ENCODE measurements around the gene RIN3.
"Not testable (repeated sequence)": the region's sequence is repeated elsewhere in the genome, so short reads cannot be mapped to it uniquely, and the experiment has no call there.

Gene RIN3

DNA sequence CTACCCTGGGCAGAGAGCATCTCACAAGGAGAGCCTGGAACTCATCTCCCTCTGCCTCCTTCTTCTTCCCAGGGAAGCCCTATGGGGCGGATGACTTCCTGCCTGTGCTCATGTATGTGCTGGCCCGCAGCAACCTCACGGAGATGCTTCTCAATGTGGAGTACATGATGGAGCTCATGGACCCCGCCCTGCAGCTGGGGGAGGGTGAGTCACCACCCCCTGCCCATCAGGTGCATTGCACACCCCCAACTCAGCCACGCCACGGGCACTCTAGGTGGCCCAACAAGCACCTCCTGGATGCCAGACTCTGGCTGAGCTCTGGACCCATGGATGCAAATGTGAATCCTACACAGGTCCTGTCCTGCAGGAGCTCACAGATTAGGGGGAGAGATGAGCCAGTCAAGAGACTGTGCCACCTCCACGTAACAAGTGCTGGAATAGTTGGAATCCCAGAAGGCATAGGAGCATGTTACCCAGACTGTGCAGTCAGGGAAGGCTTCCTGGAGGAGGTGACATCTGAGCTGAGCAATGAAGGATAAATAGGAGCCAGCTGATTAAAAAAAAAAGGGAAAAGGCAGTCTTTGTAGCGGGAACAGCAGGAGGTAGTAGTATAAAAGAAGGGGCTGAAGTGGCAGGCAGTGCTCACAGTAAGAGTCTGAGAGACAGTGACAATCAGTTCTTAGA is 163.0 kb downstream of the RIN3 start:
- DNase-seq, result no peak

DNA sequence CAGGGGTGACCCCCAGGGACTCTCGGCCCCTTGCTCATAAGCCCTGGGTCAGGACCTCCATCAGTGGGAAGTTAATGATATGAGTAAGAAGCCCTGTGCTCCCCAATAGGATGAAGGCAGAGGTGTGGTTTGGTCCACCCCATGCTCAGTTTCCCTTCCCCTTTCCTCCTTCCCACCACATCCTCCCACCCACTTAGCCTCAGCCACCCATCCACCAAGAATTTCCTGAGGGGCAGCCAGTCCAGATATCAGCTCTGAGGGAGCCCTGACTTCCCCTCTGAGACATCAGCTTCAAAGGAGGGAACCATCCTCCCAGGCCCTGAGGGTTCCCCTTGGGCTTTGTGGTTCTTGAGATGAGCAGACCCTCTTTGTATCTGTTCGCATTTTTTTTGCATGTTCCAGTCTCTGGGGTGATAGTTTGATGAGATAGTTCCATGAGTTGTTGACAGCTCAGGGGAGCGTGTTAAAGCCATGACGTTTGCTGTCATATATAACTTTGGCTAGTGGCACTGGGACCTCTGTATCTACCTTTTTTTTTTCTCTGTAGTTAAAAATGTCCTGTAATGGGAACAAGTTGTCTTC is 163.6 kb downstream of the RIN3 start:
- DNase-seq, result no peak

DNA sequence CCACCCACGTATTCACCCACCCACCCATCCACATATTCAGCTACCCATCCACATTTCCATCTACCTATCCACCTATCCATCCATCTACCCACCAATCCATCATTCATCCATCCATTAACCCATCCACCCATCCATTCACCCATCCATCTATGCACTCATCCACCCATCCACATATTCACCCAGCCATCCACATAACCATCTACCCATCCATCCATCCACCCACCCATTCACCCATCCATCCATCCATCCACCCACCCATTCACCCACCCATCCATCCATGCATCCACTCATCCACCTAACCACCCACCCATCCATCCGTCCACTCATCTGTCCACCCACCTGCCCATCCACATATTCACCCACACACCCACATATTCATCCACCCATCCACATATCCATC is 164.4 kb downstream of the RIN3 start:
- no peak for DNase-seq

DNA sequence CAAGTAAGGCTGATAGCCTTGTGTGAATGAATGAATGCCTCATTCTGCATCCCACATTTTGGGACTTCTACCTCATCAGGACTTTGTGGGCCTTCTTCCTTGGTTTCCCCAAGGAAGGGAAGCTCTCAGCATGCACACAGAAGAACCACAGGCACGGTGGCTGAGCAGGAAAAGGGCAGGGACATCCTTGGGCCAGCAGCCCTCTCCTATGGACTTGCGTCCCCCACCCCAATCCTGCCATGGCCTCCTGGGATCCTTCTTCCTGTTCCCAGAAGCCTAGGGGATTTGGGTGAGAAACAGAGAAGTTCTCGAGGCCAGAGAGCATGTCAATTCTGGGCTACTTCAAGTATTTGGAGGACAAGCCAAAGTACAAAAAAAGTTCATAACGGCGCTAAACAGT is 165.2 kb downstream of the RIN3 start:
- DNase-seq, result no peak

DNA sequence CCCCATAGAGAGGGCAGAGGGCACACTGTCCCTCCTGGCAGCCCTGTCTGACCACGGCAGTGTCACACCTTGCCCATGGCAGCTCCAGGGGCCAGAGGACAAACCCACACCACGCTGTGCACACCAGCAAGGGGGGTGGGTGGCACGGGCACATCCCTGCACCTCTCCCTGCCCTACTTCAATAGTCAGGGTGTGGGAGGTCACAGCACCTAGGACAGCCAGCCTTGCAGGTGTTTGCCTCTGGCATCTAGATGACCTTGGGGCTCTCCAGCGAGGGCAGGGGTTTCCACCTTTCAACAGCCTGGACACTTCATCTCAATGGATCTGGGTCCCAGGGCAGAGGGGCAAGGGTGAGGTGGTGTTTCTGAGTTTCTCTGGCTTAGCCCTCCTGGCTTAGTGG is 165.7 kb downstream of the RIN3 start:
- DNase-seq, result no peak

DNA sequence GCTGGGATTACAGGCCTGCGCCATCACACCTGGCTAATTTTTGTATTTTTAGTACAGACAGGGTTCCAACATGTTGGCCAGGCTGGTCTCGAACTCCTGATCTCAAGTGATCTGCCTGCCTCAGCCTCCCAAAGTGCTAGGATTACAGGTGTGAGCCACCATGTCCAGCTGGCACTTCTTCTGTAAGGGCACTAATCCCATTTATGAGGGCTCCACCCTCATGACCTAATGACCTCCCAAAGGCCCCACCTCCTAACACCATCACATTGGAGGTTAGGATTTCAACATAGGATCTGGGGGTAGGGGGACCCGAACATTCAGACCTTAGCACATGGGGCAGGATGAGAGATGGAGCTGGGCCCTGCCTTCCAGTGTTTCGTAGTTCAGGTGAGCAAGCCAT is 166.7 kb downstream of the RIN3 start:
- DNase-seq, result not testable (repeated sequence)

DNA sequence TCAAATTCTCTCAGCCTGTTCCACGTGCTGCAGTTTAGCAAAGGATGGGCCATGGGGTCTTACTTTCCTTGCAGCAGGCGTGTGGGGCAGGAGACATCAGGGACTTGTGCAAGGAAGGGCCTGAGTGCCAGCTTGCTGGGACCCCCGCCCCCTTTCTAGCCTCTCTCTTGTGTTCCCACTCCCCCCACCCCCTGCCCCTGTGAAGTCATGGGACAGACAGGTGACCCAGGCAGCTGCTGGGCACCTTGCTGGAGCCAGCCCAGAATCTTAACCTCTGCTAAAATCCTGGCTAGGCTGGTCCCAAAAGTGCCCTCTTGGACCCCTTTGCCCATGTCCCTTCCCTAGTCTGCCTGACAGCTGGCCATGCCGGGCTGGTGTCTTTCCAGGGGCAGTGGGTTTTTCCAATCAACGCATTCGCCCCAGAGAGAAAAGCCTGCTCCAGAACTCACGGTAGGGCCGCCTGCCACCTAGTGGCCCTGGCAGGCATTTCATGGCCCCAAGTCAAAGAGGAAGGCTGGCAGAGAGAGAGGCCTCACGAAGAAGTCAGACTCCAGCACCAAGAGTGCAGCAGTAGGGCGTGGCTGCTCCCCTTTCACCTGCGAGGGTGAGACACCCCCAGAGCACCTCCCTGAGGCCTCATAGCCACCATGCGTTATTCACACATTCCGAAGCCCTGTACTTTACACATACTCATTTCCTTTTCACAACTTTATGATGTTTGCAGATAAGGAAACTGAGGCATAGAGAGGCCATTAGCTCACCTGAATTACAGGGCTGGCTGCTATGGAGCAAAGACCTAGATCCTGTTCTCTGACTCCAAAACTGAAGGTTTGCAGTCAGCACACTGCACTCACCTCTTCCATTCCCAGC is 167.4 kb downstream of the RIN3 start:
- DNase-seq, result peak; percentile 52

DNA sequence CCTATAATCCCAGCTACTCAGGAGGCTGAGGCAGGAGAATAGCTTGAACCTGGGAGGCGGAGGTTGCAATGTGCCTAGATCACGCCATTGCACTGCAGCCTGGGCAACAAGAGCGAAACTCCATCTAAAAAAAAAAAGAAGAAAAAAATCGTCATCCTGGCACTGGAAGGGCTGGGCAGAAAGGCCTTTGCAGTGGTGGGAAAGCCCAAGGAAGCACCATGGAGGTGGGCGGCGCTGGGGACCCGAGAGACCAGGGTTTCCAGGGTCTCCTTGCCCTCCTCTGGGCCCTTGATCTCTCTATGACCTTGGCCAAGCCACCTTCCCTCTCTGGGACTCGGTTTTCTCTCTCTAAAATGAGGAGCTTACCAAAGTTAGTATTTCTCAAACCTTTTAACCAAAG is 169.5 kb downstream of the RIN3 start:
- no peak for DNase-seq

DNA sequence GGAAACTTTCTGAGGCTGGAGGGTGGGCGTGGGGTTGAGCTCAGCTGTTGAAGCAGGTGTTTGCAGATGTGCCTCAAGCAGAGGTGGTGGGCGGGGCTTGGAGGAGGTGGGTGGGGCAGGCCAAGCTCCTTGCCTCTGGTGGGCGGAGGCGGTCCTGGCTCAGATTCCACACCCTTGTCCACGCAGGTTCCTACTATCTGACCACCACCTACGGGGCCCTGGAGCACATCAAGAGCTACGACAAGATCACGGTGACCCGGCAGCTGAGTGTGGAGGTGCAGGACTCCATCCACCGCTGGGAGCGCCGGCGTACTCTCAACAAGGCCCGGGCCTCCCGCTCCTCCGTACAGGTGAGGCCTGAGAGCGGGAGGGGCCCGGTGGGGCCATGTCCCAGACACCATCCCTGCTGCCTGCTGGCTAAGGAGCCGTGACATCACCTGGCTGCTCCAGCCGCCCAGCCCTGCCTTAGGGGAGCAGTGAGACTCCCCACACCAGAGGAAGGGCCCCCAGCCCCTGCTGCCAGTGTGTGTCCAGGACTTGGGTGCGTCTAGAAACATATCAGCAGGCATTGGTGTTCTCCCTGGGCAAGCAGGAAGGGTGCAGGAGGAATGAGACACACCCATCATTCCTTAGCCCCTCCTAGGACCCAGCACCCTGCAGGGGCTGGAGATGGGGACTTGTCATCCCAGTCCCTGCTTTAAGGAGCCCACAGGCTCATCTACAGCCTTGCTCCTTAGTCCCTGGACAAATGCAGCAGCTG is 171.4 kb downstream of the RIN3 start:
- DNase-seq, result no peak

DNA sequence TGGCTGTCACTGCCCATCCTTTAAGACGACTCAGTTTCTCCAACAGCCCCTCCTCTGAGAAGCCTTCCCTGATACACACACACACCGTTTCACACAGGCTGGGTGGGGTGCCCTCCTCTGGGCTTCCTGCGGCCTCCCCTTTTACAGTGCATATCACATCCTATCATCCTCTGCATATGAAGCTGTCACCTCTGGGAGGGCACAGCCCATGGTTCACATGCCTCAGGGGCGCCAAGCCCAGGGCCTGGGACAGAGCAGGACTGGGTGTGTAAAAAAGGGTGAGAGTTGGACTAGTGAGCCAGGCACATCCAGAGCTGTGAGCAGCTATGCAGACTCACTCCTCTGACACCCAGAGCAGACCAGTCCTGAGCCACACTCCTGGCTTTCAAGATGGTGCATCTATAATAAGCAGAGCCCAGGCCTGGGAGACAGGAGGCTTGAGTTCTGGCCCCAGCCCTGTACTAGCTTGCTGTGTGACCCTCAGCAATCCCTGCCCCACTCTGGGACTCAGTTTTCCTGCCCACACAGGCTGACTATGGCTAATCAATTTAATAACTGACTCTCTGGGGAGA is 172.3 kb downstream of the RIN3 start:
- no peak for DNase-seq

DNA sequence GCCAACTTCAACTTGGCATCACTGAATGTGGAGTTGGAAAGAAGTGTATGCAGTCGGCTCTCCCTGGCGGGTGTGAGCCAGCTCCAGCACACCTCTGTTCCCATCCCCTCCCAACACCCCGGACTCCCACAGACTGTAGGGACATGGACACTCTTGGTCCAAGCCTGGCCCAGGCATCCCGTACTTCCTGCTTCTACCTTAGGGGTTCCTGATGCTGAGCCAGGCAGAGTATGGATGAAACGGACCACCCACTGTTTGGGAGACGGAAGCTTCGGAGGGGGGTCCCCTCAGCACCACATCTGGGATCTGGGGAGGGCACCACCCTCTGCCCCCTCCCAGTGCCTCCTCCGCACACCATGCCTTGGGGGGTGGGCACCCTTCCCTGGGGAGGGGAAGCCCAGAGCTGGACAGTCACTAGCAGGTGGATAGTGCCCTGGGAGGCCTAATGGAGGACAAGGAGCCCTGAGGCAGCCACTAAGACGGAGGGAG is 172.9 kb downstream of the RIN3 start:
- no peak for DNase-seq

DNA sequence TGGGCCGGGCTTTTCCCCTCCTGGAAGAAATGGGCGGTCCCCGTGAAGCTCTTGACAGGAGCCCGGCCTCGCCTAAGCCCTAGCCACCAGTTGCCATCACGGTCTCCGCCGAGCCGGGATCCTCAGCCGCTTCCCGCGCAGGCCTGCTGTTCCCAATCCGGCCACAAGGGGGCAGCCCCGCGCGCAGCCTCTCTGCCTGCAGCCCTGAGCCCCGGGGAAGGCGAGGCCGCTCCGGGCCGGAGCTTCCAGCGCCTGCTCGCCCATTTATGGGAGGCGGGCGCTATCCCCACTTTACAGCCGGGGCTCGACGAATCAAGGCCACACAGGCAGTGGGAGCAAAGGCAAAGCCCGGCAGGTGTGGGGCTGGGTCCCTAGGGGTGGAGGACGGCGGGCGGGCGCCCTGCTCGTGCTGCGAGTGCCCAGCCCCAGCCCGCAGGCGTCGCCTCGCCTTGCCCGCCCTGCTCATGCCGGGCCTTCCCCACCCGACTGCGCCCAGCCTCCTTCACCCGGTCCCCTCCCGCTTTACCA is 173.4 kb downstream of the RIN3 start:
- peak; percentile 84 for DNase-seq

DNA sequence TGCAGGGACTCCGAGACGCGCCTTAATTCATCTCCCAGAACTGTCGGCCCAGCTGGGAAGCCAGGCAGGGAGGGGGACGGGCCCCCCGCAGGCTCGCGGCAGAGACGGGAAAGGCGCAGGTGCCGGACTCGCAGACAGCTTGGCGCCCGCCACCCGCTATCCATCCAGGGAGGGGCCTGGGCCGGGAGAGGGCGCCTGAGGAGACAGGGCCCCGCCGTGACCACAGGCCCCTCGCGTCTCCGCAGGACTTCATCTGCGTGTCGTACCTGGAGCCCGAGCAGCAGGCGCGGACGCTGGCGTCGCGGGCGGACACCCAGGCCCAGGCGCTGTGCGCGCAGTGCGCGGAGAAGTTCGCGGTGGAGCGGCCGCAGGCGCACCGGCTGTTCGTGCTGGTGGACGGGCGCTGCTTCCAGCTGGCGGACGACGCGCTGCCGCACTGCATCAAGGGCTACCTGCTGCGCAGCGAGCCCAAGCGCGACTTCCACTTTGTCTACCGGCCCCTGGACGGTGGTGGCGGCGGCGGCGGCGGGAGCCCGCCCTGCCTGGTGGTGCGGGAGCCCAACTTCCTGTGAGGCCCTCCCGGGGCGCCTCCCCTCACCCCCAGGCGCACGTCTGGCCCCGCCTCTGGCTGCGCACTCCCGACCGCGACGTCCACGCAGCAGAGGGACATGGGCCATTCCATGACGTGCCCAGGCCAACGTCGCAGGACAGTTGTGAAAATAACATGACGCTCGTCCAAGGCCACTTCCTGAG is 174.3 kb downstream of the RIN3 start:
- peak; percentile 81 for DNase-seq

DNA sequence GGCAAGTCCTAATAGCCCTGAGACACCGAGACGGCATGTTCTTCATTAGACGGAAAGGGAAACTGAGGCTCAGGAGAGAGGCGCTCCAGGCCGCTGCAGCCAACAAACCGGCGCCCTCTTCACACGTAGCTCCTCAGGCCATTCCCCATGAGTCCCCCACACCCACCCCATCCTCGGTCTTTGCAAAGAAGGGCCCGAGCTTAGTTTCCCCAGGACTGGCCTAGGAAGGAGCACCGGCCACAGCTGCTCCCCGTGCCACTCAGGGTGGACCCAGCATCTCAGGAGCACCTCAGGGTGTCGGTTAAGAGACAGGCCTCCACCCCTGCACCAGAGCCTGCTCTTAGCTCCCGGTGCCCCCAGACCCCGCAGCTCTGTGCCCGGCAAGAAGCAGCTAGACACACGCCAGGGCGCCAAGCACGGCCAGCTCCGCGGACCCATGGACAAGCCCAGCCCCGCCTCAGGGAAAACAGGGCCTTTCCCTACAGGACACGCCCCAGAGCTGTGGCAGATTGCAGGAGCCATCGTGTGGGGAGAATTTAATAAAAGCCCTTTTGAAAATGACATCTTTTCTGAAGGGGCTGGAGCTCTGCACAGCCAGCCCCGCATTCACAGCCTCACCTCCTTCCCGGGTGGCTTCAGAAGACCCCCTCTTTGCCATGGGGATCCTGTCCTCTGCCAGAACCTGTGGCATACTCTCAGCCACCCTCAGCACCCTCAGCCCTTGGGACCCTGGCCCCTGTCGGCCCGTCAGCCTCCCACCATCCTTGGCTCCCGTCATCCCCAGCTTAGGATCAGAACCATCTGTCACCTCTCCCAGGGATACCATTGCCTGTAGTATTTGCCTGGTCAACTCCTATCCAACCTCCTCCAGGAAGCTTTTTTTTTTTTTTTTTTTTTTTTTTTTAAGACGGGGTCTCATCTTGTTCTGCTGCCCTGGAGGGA is 175.1 kb downstream of the RIN3 start:
- DNase-seq, result peak; percentile 25

DNA sequence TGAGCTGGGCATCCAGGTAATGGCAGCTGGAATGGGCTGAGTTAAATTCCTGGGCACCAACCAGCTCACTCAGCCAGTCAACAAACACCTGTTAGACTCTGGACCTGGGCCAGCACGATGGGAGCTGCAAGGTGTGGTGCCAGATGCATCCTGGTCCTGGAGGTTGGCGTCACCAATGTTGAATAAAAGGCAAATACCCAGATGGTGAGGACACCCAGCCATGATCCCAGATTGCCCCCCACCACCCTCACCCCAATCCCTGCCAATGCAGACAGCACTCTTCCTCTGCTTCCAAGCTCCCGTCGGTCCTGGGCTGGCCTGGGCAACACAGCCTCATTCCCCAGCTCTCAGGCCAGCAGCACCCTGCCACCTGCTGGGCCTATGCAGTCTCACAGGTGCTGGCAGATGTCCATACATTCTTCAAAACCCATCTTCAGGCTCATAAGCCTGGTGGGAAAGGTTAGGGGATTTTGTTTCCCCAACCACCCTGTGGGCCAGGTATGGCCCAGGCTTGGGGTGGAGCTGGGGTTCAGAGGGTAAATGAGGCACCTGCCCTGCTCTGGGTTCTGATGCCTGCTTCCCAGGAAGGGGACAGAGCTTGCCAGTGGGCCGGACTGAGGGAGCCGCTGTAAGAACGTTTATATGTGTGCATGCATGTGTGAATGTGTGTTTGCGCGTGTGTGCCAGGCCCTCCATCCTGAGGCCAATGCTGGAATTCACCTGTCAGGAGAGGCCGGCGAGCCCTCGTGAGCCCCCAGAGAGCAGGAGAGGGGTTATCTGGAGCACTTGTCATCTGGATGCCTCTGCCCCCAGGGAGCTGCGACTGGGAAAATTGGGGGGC is 176.8 kb downstream of the RIN3 start:
- DNase-seq, result peak; percentile 74

DNA sequence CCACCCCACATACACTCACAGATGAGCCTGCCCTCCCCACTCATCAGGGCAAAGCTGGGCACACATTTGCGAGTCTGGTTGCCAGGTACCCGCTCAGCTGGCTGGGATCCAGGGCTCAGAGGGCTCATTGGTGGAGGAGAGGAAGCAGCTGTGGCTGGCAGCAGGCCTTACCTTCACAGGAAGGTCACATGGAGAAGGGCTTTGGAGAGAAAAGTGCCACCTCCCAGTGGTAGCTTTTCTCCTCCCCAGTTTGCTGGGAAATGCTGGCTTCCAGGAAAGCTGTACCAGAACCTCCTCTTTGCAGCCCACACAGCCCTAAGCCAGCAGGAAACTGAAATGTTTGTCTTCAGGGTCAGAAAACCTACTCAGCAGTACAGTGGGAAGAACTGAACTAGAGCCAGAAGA is 179.2 kb downstream of the RIN3 start:
- peak; percentile 99 for DNase-seq

DNA sequence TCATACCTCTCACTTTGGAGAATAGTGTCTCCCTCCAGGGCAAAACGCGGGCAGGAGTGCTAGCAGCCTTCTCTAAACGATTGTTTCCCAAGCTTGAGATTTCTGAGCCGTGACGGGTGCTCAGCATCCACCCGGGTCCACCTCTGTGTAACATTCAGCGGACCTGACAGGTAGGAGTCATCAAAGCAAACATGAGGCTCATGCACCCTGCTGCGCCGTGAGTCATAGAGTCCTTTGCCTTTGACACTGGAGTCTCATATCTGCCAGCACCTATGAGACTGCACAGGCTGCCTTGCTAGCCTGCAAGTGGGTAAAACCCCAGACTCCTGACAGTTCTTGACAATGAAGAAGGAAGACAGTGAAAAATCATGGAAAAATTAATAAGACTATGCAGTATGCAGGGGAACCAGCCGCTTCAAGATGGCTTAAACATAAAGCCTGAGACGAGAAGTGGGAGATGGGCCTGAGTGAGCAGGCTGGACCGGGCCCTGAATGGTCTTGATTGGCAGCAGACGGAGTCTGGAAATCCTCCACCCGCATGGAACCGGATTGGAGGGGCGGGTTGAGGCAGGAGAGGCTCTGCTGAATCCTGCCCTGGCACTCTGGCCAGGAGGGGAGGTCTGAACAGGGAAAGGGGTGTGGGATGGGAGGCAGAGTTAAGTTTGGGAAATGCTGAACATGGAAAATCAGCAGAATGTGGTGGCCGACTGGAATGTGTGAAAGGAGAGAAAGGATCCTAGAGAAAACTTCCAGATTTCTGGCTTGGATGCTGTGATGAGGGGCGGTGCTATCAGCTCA is 180.6 kb downstream of the RIN3 start:
- peak; percentile 99 for DNase-seq

DNA sequence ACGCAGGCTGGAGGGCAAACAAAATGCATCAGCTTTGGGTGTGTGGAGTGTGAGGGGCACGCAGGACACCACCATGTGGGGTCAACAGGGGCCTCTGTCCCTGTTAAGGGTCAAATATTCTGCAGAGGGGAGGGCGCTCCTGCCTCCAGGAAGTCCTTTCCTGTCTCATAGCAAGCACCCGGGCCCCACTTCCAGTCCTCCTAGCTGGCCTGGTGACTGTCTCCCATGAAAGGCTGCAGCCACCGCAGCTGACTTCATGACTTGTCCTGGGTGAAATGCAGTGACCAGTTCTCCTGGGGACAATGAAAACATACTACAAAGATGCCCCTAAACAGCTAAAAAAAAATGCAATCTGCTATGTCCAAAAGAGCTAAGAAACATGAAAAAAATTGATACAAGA is 181.2 kb downstream of the RIN3 start:
- no peak for DNase-seq

DNA sequence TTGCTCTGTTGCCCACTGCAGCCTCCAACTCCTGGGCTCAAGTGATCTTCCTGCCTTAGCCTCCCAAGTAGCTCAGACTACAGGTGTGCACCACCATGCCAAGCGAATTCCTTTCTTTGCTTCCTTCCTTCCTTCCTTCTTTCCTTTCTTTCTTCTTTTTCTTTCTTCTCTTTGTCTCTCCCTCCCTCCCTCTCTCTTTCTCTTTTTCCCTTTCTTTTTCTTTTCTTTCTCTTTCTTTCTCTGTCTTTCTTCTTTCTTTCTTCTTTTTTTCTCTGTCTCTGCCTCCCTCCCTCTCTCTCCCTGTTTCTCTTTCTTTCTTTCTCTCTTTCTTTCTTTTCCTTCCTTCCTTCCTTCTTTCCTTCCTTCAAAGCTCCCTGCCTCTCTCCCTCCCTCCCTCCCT is 182.0 kb downstream of the RIN3 start:
- DNase-seq, result no peak
